Ramos (cell line): ENCODE results near the gene DNAJC16.
"Not testable (repeated sequence)": the region's sequence is repeated elsewhere in the genome, so short reads cannot be mapped to it uniquely, and the experiment has no call there.

ENCODE experiments used
- in situ Hi-C: fragments of 300-500 bp; cut with MboI; formaldehyde crosslinking; loops from one replicate; pipeline ENCODE4 v1.14.3; 2022; ENCODE audit warnings: low sequenced_read_pairs; ENCODE audit not compliant: unreplicated experiment

DNAJC16 gene

GRCh38 chr1:15526490-15527339 is at the start of gene DNAJC16:
DNAJC16 (plus strand) TSS chr1:15526848; CDS start chr1:15529106, 2,258 bp downstream.
- in situ Hi-C loops = no loop called here

- in situ Hi-C loops = no loop called here
Observed at GRCh38 chr1:15476927-15477326, 49.7 kb upstream of the DNAJC16 start.

GRCh38 chr1:15477646-15478212 is 48.9 kb upstream of the DNAJC16 start:
- in situ Hi-C loops = no loop called here

GRCh38 chr1:15479654-15480347 is 46.8 kb upstream of the DNAJC16 start:
- in situ Hi-C loops = no loop called here

- in situ Hi-C loops = not testable (repeated sequence)
Observed at GRCh38 chr1:15482455-15482854, 44.2 kb upstream of the DNAJC16 start.

GRCh38 chr1:15482983-15483543 is 43.6 kb upstream of the DNAJC16 start:
- in situ Hi-C loops = not testable (repeated sequence)

GRCh38 chr1:15483971-15484370 is 42.7 kb upstream of the DNAJC16 start:
- in situ Hi-C loops = no loop called here

- in situ Hi-C loops = not testable (repeated sequence)
Observed at GRCh38 chr1:15484443-15484842, 42.2 kb upstream of the DNAJC16 start.

- in situ Hi-C loops = no loop called here
Observed at GRCh38 chr1:15485636-15486035, 41.0 kb upstream of the DNAJC16 start.

GRCh38 chr1:15486844-15487610 is 39.6 kb upstream of the DNAJC16 start:
- in situ Hi-C loops = not testable (repeated sequence)

- in situ Hi-C loops = no loop called here
Observed at GRCh38 chr1:15488371-15488770, 38.3 kb upstream of the DNAJC16 start.

- in situ Hi-C loops = no loop called here
Observed at GRCh38 chr1:15489052-15489736, 37.5 kb upstream of the DNAJC16 start.

GRCh38 chr1:15491010-15491409 is 35.6 kb upstream of the DNAJC16 start:
- in situ Hi-C loops = not testable (repeated sequence)

GRCh38 chr1:15492596-15492995 is 34.1 kb upstream of the DNAJC16 start:
- in situ Hi-C loops = no loop called here

- in situ Hi-C loops = no loop called here
Observed at GRCh38 chr1:15493869-15494390, 32.7 kb upstream of the DNAJC16 start.

GRCh38 chr1:15500184-15501178 is 26.2 kb upstream of the DNAJC16 start:
- in situ Hi-C loops = no loop called here

- in situ Hi-C loops = no loop called here
Observed at GRCh38 chr1:15501208-15502032, 25.2 kb upstream of the DNAJC16 start.
